GM10847 (cell line): ENCODE data around the gene CDK13.

Source experiments
- POLR2A ChIP-seq: IDR thresholded peaks from 2 replicates; pipeline ENCODE4 v1.6.1; 2011; ENCODE audit not compliant: insufficient read length; ENCODE audit errors: extremely low read depth

The CDK13 gene

GRCh38 chr7:40043164-40043563 lies 93.1 kb downstream of the CDK13 start:
- TF ChIP-seq POLR2A, result no peak

DNA sequence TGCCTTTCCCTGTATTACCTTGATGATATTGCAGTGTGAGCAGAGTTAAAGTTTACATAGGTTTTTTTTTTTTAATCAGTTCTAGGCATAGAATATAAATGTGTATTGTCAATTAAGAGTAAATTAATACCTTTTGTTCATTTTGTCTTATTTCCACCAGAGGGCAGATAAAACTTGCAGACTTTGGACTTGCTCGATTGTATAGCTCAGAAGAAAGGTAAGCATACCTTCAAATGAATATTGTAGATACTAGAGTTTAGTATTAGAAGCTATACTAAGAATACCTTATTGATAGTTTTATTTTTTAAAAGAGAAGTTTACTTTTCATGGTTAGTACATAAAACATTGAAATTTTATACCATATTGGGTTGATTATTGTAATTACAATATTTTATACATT lies 97.6 kb downstream of the CDK13 start:
- TF ChIP-seq POLR2A, result no peak

DNA sequence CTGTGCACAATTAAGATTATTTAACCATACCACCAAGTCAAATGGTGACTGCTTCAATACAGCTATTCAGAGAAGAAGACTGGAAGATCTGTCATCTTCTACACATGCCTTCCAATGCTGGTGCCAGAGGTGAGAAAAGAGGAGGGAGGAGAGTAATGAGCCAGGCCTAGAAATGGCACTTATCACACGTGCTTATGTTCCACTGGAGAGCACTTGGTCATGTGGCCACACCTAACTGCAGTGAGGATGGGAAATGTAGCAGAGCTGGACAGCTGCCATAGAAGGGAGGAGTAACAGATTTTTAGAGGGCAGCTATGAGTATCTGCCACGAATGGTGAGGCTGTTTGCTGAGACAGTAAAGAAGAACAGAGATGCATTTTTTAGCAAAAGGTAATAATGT lies 107.2 kb downstream of the CDK13 start:
- no peak for TF ChIP-seq POLR2A

- no peak for TF ChIP-seq POLR2A
Measured at GRCh38 chr7:40058026-40058425, 108.0 kb downstream of the CDK13 start.

GRCh38 chr7:40058636-40059035 lies 108.6 kb downstream of the CDK13 start:
- TF ChIP-seq POLR2A, result no peak

- TF ChIP-seq POLR2A, result no peak
Measured at GRCh38 chr7:40059057-40059456, 109.0 kb downstream of the CDK13 start.

DNA sequence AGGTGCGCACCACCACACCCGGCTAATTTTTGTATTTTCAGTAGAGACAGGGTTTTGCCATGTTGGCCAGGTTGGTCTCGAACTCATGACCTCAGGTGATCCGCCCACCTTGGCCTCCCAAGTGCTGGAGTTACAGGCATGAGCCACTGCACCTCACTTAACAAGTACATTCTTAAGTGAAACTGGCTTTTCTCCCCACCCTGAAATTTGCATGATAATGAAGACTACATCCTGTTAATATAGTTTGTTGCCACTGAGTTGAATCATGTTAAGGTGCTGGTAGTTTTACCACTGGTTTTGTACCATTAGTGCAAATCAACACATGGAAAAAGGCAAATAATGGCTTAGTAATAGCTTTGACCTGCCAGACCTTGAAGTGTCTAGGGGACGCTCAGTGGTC lies 122.2 kb downstream of the CDK13 start:
- no peak for TF ChIP-seq POLR2A

DNA sequence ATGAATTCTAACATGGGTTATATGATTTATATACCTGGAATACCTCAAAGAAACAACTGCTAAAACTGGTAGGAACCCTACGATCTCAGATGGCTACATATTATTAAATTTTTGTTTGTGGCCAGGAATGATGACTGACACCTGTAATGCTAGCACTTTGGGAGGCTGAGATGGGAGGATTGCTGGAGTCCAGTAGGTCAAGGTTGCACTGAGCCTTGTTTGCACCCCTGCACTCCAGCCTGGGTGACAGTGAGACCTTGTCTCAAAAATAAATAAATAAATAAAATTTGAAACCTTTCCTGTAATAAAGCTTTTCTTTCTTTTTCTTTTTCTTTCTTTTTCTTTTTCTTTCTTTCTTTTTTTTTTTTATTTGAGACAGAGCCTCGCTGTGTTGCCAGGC lies 123.2 kb downstream of the CDK13 start:
- no peak for TF ChIP-seq POLR2A

GRCh38 chr7:40077849-40078248 lies 127.8 kb downstream of the CDK13 start:
- no peak for TF ChIP-seq POLR2A

- TF ChIP-seq POLR2A, result no peak
Measured at GRCh38 chr7:40092182-40092581, 142.1 kb downstream of the CDK13 start.

GRCh38 chr7:40093631-40094350 lies 143.7 kb downstream of the CDK13 start:
- no peak for TF ChIP-seq POLR2A

GRCh38 chr7:40095230-40095629 lies 145.2 kb downstream of the CDK13 start:
- TF ChIP-seq POLR2A, result no peak

DNA sequence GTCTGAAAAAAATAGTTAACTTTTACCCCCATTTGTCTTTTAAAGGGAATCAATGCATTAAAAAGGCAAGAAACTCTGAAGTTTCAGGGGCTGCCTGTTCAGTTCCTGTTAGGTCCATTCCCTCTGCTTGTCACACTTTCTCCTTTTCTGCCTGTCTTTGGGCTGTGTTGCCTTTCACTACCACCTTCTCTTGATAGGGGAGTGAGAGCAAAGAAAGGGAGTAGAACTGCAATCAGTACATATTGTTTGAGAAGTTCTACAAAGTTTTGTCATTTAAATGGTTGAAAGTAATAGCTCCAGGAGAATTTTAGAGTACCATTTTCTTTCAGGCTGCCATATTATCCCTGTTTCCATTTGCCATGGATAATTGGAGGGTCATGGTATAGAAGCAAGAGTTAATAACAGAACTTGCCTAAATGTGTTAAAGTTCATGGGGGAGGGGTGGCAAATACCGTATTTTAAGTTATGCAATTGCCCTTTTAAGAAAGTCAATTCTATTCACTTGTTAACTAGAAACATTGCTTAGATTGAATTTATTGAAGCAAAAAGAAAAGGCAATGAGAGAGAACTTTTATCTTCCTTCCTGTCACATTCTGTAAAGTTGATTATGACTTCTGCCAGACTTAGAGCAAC lies 145.8 kb downstream of the CDK13 start:
- no peak for TF ChIP-seq POLR2A

- no peak for TF ChIP-seq POLR2A
Measured at GRCh38 chr7:40097728-40098127, 147.7 kb downstream of the CDK13 start.

- no peak for TF ChIP-seq POLR2A
Measured at GRCh38 chr7:40098810-40099209, 148.8 kb downstream of the CDK13 start.

GRCh38 chr7:40099837-40100236 lies 149.8 kb downstream of the CDK13 start:
- TF ChIP-seq POLR2A, result no peak

DNA sequence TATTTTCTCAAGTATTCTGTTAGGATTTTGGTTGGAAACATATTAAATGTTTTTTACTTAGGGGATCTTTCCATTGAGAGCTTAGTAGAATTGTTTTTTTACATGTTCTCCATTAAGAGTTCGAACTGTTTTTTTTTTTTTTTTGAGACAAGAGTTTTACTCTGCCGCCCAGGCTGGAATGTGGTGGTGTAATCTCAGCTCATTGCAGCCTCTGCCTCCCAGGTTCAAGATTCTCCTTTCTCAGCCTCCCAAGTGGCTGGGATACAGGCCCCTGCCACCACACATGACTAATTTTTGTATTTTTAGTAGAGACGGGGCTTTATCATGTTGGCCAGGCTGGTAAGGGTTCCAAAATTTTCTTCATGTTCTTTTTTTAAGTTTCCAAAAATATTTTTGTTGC lies 151.1 kb downstream of the CDK13 start:
- TF ChIP-seq POLR2A, result no peak
